GM12878 (cell line): ENCODE data around the gene DMXL2. TPM values are rescaled to one million over a fixed set of nuclear protein-coding genes. Genes with fewer than 3 reads are reported as not detected.

Experiments
- ATAC-seq: fragments of 200-7000 bp; cut with Tn5 transposase; 3 replicates; pipeline ENCODE4 v1.9.1; 2020; ENCODE audit warnings: mild to moderate bottlenecking, moderate library complexity
- BruUV-seq: library from RNA; stranded (reverse); fragments of 400-500 nt; replicated peaks from 2 replicates; lab custom pipeline; 2021; lab: Mats Ljungman, UMichigan
- CTCF ChIA-PET: fragments of 300-600 bp; sonication (Branson Sonifier 250); formaldehyde crosslinking; extraction: SDS; loops from one replicate; lab custom pipeline; 2021; ENCODE audit warnings: inconsistent platforms; lab: Yijun Ruan, JAX
- POLR2A ChIA-PET: fragments of 350-600 bp; formaldehyde crosslinking; extraction: SDS; loops from one replicate; lab custom pipeline; 2021; ENCODE audit warnings: inconsistent platforms; lab: Charles Lee
- RAD21 ChIA-PET: fragments of 300-600 bp; sonication (Branson Sonifier 250); formaldehyde crosslinking; loops from one replicate; lab custom pipeline; 2023; ENCODE audit warnings: antibody characterized with exemption; ENCODE audit not compliant: unreplicated experiment; lab: Charles Lee
- SMC1A ChIA-PET: fragments of 300-600 bp; sonication (Branson Sonifier 250); formaldehyde crosslinking; loops from one replicate; lab custom pipeline; 2023; ENCODE audit not compliant: unreplicated experiment, uncharacterized antibody; lab: Charles Lee
- DNase-seq: peaks from one replicate; pipeline ENCODE4 v3.0.0-alpha.2; 2011; ENCODE audit warnings: low read depth, low spot score
- FAIRE-seq: peaks from 3 replicates; lab custom pipeline; 2011; peaks lifted over from hg19 to GRCh38; lab: Jason Lieb, UNC
- H2AFZ ChIP-seq: 2 replicates; pipeline ENCODE4 v1.6.0; 2011; ENCODE audit warnings: low read depth, low read length, control low read depth; ENCODE audit not compliant: control insufficient read depth
- H3K27ac ChIP-seq: 2 replicates; pipeline ENCODE4 v1.5.1; 2011; ENCODE audit warnings: control low read depth; ENCODE audit not compliant: control insufficient read depth, insufficient read depth
- H3K27me3 ChIP-seq, 2 experiments: replicated peaks in 1 of 2; 2 replicates each; pipeline versions ENCODE4 v1.6.0 to v1.6.1; 2011; ENCODE audit warnings: low read length in 1 of 2; ENCODE audit not compliant: control insufficient read depth in 2 of 2, insufficient read depth in 2 of 2
- H3K36me3 ChIP-seq, 2 experiments: 2 replicates each; pipeline ENCODE4 v1.5.1; 2011; ENCODE audit warnings: low read length in 1 of 2; ENCODE audit not compliant: control insufficient read depth in 2 of 2, insufficient read depth in 2 of 2
- H3K4me1 ChIP-seq: 2 replicates; pipeline ENCODE4 v1.6.1; 2011; ENCODE audit warnings: mild to moderate bottlenecking, low read length, moderate library complexity, mixed read lengths; ENCODE audit not compliant: control insufficient read depth, insufficient read depth
- H3K4me2 ChIP-seq: 2 replicates; pipeline ENCODE4 v1.6.0; 2011; ENCODE audit warnings: control low read depth; ENCODE audit not compliant: control insufficient read depth, insufficient read depth
- H3K4me3 ChIP-seq: fragments of 200-600 bp; sonication (generic); 2 replicates; pipeline ENCODE4 v1.5.1; 2016
- H3K79me2 ChIP-seq: 2 replicates; pipeline ENCODE4 v1.6.0; 2011; ENCODE audit warnings: low read length; ENCODE audit not compliant: control insufficient read depth, insufficient read depth
- H3K9ac ChIP-seq: 2 replicates; pipeline ENCODE4 v1.8.0; 2011; ENCODE audit warnings: low read length, control low read depth, mixed read lengths; ENCODE audit not compliant: control insufficient read depth, insufficient read depth
- H3K9me3 ChIP-seq: replicated peaks from 3 replicates; pipeline ENCODE4 v1.5.1; 2011; ENCODE audit warnings: mild to moderate bottlenecking, low read length; ENCODE audit not compliant: control insufficient read depth, insufficient read depth
- H4K20me1 ChIP-seq: 2 replicates; pipeline ENCODE4 v1.6.0; 2011; ENCODE audit not compliant: control insufficient read depth, insufficient read depth
- CBX5 ChIP-seq: sonication (generic); IDR thresholded peaks from 2 replicates; pipeline ENCODE4 v1.6.1; 2016; ENCODE audit warnings: low read depth, moderate library complexity, mild to moderate bottlenecking, inconsistent platforms
- CHD2 ChIP-seq: IDR thresholded peaks from 2 replicates; pipeline ENCODE4 v1.6.1; 2011; ENCODE audit warnings: low read depth, low read length, improper control_type of control experiment, borderline replicate concordance
- FOS ChIP-seq: IDR thresholded peaks from 3 replicates; pipeline ENCODE4 v1.6.1; 2011; ENCODE audit warnings: borderline replicate concordance; ENCODE audit not compliant: insufficient read length; ENCODE audit errors: extremely low read depth
- FOXK2 ChIP-seq: fragments of 450-650 bp; IDR thresholded peaks from 2 replicates; pipeline ENCODE4 v1.6.1; 2017; ENCODE audit warnings: mild to moderate bottlenecking, moderate library complexity
- JUND ChIP-seq: IDR thresholded peaks from 2 replicates; pipeline ENCODE4 v1.6.1; 2012; ENCODE audit warnings: low read depth, mild to moderate bottlenecking, low read length, improper control_type of control experiment, moderate library complexity
- POLR2AphosphoS2 ChIP-seq: IDR thresholded peaks from 2 replicates; pipeline ENCODE4 v1.6.1; 2011; ENCODE audit warnings: low read depth, mild to moderate bottlenecking, low read length, improper control_type of control experiment, moderate library complexity
- POU2F2 ChIP-seq: IDR thresholded peaks from 3 replicates; pipeline ENCODE4 v1.6.1; 2011; ENCODE audit warnings: low read depth, mild to moderate bottlenecking, low read length, borderline replicate concordance
- RAD21 ChIP-seq: IDR thresholded peaks from 2 replicates; pipeline ENCODE4 v1.6.1; 2011; ENCODE audit warnings: mild to moderate bottlenecking, low read depth, low read length, moderate library complexity; ENCODE audit not compliant: insufficient read depth
- RAD51 ChIP-seq: fragments of 450-650 bp; IDR thresholded peaks from 2 replicates; pipeline ENCODE4 v1.6.1; 2016; ENCODE audit warnings: moderate library complexity, mild to moderate bottlenecking, inconsistent platforms
- RBBP5 ChIP-seq: fragments of 200-600 bp; sonication (generic); conservative IDR thresholded peaks from 2 replicates; pipeline ENCODE4 v1.6.1; 2016
- SMAD5 ChIP-seq: IDR thresholded peaks from 2 replicates; pipeline ENCODE4 v1.6.1; 2016; ENCODE audit warnings: antibody characterized with exemption, low read depth
- TCF3 ChIP-seq: IDR thresholded peaks from 2 replicates; pipeline ENCODE4 v1.6.1; 2012; ENCODE audit warnings: low read depth, mild to moderate bottlenecking, low read length, borderline replicate concordance; ENCODE audit not compliant: insufficient read depth
- WGBS: methylation state at CpG from one replicate; pipeline ENCODE4 v1.1.6; 2016; ENCODE audit warnings: low lambda C conversion rate; ENCODE audit not compliant: insufficient replicate concordance, insufficient coverage; ENCODE audit errors: missing lambda C conversion rate; 5-methylcytosine and 5-hydroxymethylcytosine counted together
- in situ Hi-C: fragments of 300-500 bp; cut with MboI; formaldehyde crosslinking; loops from 9 replicates; pipeline ENCODE4 v1.14.3; 2018; ENCODE audit warnings: mixed read lengths
- intact Hi-C: fragments of 100-400 bp; cut with micrococcal nuclease; formaldehyde crosslinking; loops from one replicate; pipeline ENCODE4 v1.14.2; 2022; ENCODE audit not compliant: unreplicated experiment
- polyA plus RNA-seq, 11 experiments: library from polyadenylated mRNA; depleted of rRNA in 4 of 11; unstranded in 6 of 11; stranded (reverse) in 5 of 11; fragments of >200 nt; fragmentation: Nextera tagmentation in 4 of 11; fragmentation: Illumina TruSeq in 1 of 11; extraction: Ambion mirVana in 4 of 11; extraction: Trizol in 1 of 11; gene quantifications; 1 replicate in 1 of 11; 2 replicates in 10 of 11; pipeline versions ENCODE4 v1.2.1 to v1.2.3, GENCODE V29; 2011 to 2016; ENCODE audit warnings: inconsistent platforms in 2 of 11, missing spikeins in 2 of 11, low read depth in 1 of 11
- total RNA-seq, 4 experiments: library from RNA; depleted of rRNA in 3 of 4; stranded (reverse); fragments of >200 nt in 3 of 4; fragmentation: Illumina TruSeq in 1 of 4; extraction: Trizol in 1 of 4; gene quantifications; 2 replicates each; pipeline versions ENCODE4 v1.2.1 to v1.2.3, GENCODE V29; 2013 to 2021

Gene DMXL2
- total and polyA plus RNA-seq, 10 of the 15 experiments (the other 5 are each of a cell fraction or from before 2014, with no cell fraction given): 8.5 to 32.1 (median 22.0) TPM

DNA sequence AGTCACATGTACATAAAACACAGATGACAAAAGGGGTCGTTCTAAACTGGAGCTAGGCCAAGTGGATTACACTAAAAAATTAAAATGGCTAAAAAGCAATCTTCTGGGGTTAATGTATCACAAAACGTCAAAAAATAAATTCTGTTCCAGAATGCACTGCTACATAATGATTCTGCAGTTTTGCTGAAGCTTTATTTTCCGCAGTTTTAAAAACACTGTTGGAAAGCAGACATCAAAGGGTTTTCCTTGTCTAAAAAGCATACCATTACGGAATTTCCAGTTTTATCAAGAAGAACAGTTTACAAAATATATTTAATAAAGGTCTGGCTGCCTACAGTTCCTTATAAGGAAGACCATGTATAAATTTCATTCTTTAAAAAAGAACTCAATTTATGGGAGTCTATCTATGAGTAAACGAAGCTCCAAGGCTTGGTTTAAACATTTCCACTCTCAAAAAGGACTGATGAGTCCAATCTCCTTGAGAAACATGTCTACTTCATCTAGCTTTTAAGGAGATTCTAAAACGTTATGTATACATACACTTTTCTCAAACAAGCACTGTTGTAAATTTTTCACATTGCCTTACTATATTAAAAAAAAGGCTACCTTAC lies 1.3 kb downstream of the DMXL2 start:
- SMC1A ChIA-PET: interaction anchor here (0.7 to 4.2 kb wide), 15 partner anchors 10 to 458 kb away, joined by 3 to 18 read pairs (median 3); no protein-coding TSS in a partner anchor
- Histone ChIP-seq H3K4me2 (peak overlapping the region; percentile 94), H3K79me2 (peaks cover 5% of the 10 kb centered on the region), H2AFZ (no peak overlapping the region), H3K9me3 (no peaks in the 10 kb centered on the region), H3K36me3 (no peaks in the 10 kb centered on the region), H3K27me3 (no peaks in the 10 kb centered on the region), H3K4me1 (peaks cover 30% of the 10 kb centered on the region), H3K4me3 (peak overlapping the region; percentile 75), H3K27ac (peak overlapping the region; percentile 64), H3K9ac (peak overlapping the region; percentile 64), H4K20me1 (no peaks in the 10 kb centered on the region)
- RAD21 ChIA-PET: interaction anchor here (0.9 to 4.2 kb wide), 9 partner anchors 20 to 155 kb away, joined by 3 to 21 read pairs (median 4); no protein-coding TSS in a partner anchor
- BruUV-seq: no TSS peak
- DNase-seq (no peak), FAIRE-seq (no peak), ATAC-seq (no peak)
- 69% methylated on average over 6 of the region's 6 CpGs for WGBS
- TF ChIP-seq TCF3 (no peak), CHD2 (no peak), POU2F2 (no peak), RAD21 (no peak), RAD51 (no peak), FOXK2 (no peak), CBX5 (no peak), SMAD5 (no peak), POLR2AphosphoS2 (no peak), FOS (no peak), RBBP5 (no peak), JUND (no peak)
- CTCF ChIA-PET: interaction anchor here (1.1 to 3.4 kb wide), 9 partner anchors 29 to 606 kb away, joined by 3 to 35 read pairs (median 7); no protein-coding TSS in a partner anchor
- intact Hi-C loops: loop anchor here (2.0 to 10.0 kb wide), 2 partner anchors 84 to 114 kb away; partner anchors contain the start of gene LYSMD2
- POLR2A ChIA-PET: interaction anchor here (0.5 to 2.6 kb wide), 6 partner anchors 10 to 116 kb away, joined by 3 to 11 read pairs (median 3); partner anchors contain the start of gene LYSMD2
- in situ Hi-C loops: no loop called here
